HG03460 (cell line): ENCODE data around the gene GALNT17.

Source experiments
- ATAC-seq: cut with Tn5 transposase; IDR thresholded peaks from one replicate; pipeline ENCODE4 v1.9.1; 2021; ENCODE audit not compliant: unreplicated experiment

Gene GALNT17

GRCh38 chr7:71278257-71278656 lies 146.3 kb downstream of the GALNT17 start:
- no peak for ATAC-seq

- ATAC-seq, result no peak
Measured at GRCh38 chr7:71281261-71281660, 149.3 kb downstream of the GALNT17 start.

GRCh38 chr7:71283802-71284201 lies 151.9 kb downstream of the GALNT17 start:
- ATAC-seq, result no peak

GRCh38 chr7:71285571-71286145 lies 153.7 kb downstream of the GALNT17 start:
- no peak for ATAC-seq

GRCh38 chr7:71286336-71286735 lies 154.4 kb downstream of the GALNT17 start:
- no peak for ATAC-seq

- ATAC-seq, result no peak
Measured at GRCh38 chr7:71286924-71287323, 155.0 kb downstream of the GALNT17 start.

- ATAC-seq, result no peak
Measured at GRCh38 chr7:71290452-71290851, 158.5 kb downstream of the GALNT17 start.

- ATAC-seq, result no peak
Measured at GRCh38 chr7:71298378-71298777, 166.4 kb downstream of the GALNT17 start.

GRCh38 chr7:71300086-71300485 lies 168.1 kb downstream of the GALNT17 start:
- ATAC-seq, result no peak

- ATAC-seq, result no peak
Measured at GRCh38 chr7:71300603-71301002, 168.7 kb downstream of the GALNT17 start.

- ATAC-seq, result no peak
Measured at GRCh38 chr7:71301167-71301566, 169.2 kb downstream of the GALNT17 start.

- ATAC-seq, result no peak
Measured at GRCh38 chr7:71303566-71303965, 171.6 kb downstream of the GALNT17 start.

- ATAC-seq, result no peak
Measured at GRCh38 chr7:71308096-71308495, 176.2 kb downstream of the GALNT17 start.

- ATAC-seq, result no peak
Measured at GRCh38 chr7:71311576-71311975, 179.6 kb downstream of the GALNT17 start.

GRCh38 chr7:71312755-71313490 lies 181.0 kb downstream of the GALNT17 start:
- ATAC-seq, result no peak

GRCh38 chr7:71313553-71313952 lies 181.6 kb downstream of the GALNT17 start:
- ATAC-seq, result no peak

GRCh38 chr7:71320916-71321315 lies 189.0 kb downstream of the GALNT17 start:
- no peak for ATAC-seq

- ATAC-seq, result no peak
Measured at GRCh38 chr7:71322201-71322600, 190.3 kb downstream of the GALNT17 start.

GRCh38 chr7:71323726-71324125 lies 191.8 kb downstream of the GALNT17 start:
- no peak for ATAC-seq

- no peak for ATAC-seq
Measured at GRCh38 chr7:71325151-71325550, 193.2 kb downstream of the GALNT17 start.

- no peak for ATAC-seq
Measured at GRCh38 chr7:71326595-71326994, 194.7 kb downstream of the GALNT17 start.

GRCh38 chr7:71327946-71328345 lies 196.0 kb downstream of the GALNT17 start:
- ATAC-seq, result no peak
